ENCODE measurements around the gene ST3GAL2.
"Not testable (repeated sequence)": the region's sequence is repeated elsewhere in the genome, so short reads cannot be mapped to it uniquely, and the experiment has no call there.

- TF ChIP-seq CTCF (conservative IDR thresholded peaks at IDR 0.05; ENCODE audit: low read length); EZH2phosphoT487 (IDR thresholded peaks at IDR 0.05; ENCODE audit: borderline replicate concordance, low read depth, low read length): not testable (repeated sequence)
Observed at GRCh38 chr16:70406104-70406503, 32.8 kb downstream of the ST3GAL2 start.

All from OCI-LY7 (cell line).